Right lobe of liver (tissue), 4 donors: Measurements from ENCODE around the gene PRKCA.

Experiments used
- CTCF ChIP-seq, 4 donors: fragments of 200-600 bp in 3 of 4; fragments of 450-650 bp in 1 of 4; IDR thresholded peaks; one replicate each; pipeline versions ENCODE4 v1.5.1 to v1.8.0; 2016 to 2022; ENCODE audit warnings: antibody characterized with exemption in 4 of 4, mild to moderate bottlenecking in 2 of 4
- POLR2A ChIP-seq: fragments of 450-650 bp; IDR thresholded peaks from one replicate; pipeline ENCODE4 v1.6.1; 2017; ENCODE audit warnings: antibody characterized with exemption, mild to moderate bottlenecking
- donor health status: DM: no; HTN: no; CAD: no.
- donor health status: DM: no; HTN: no; CAD: no.
- donor health status: DM: no; HTN: yes; CAD: no.

- TF ChIP-seq CTCF (IDR thresholded peaks at IDR 0.05), result no peak
- no peak for TF ChIP-seq POLR2A
Observed at GRCh38 chr17:66304304-66305174, 2.1 kb downstream of the PRKCA start.
